Calu3 (cell line): ENCODE results near the gene PTPRN2. TPM values are rescaled to one million over a fixed set of nuclear protein-coding genes. Genes with fewer than 3 reads are reported as not detected.

Experiments used
- BruUV-seq: library from RNA; stranded (reverse); fragments of 400-500 nt; replicated peaks from 2 replicates; lab custom pipeline; 2021; lab: Mats Ljungman, UMichigan
- CTCF ChIA-PET: fragments of 300-600 bp; sonication (Branson Sonifier 250); formaldehyde crosslinking; loops from one replicate; lab custom pipeline; 2022; ENCODE audit warnings: antibody characterized with exemption; lab: Charles Lee
- DNase-seq: peaks from one replicate; pipeline ENCODE4 v3.0.0; 2022
- H3K27ac Mint-ChIP-seq: one replicate; pipeline ENCODE4 v1.8.0; 2022; ENCODE audit warnings: mixed read lengths; ENCODE audit not compliant: unreplicated experiment
- H3K27me3 Mint-ChIP-seq: one replicate; pipeline ENCODE4 v1.8.0; 2022; ENCODE audit warnings: mixed read lengths; ENCODE audit not compliant: unreplicated experiment
- H3K36me3 Mint-ChIP-seq: one replicate; pipeline ENCODE4 v1.8.0; 2022; ENCODE audit warnings: mild to moderate bottlenecking, moderate library complexity, mixed read lengths; ENCODE audit not compliant: insufficient read depth, unreplicated experiment
- H3K4me1 Mint-ChIP-seq: one replicate; pipeline ENCODE4 v1.8.0; 2022; ENCODE audit warnings: mild to moderate bottlenecking, low read depth, mixed read lengths; ENCODE audit not compliant: unreplicated experiment
- H3K4me3 Mint-ChIP-seq: one replicate; pipeline ENCODE4 v1.8.0; 2022; ENCODE audit warnings: mild to moderate bottlenecking, low read depth, moderate library complexity, mixed read lengths; ENCODE audit not compliant: unreplicated experiment
- H3K9me3 Mint-ChIP-seq: one replicate; pipeline ENCODE4 v1.8.0; 2022; ENCODE audit warnings: low read depth, mixed read lengths; ENCODE audit not compliant: unreplicated experiment
- CTCF ChIP-seq: fragments of 200-600 bp; IDR thresholded peaks from one replicate; pipeline ENCODE4 v1.8.0; 2022; ENCODE audit warnings: antibody characterized with exemption; ENCODE audit not compliant: unreplicated experiment
- intact Hi-C: fragments of 100-400 bp; cut with micrococcal nuclease; formaldehyde crosslinking; loops from one replicate; pipeline ENCODE4 v1.10.0; 2022; ENCODE audit not compliant: unreplicated experiment
- total RNA-seq: library from RNA; stranded (reverse); gene quantifications from 2 replicates; pipeline ENCODE4 v1.2.3, GENCODE V29; 2022

The PTPRN2 gene
- total RNA-seq, 1 experiment from 2014 or later, result 2.0 TPM

DNA sequence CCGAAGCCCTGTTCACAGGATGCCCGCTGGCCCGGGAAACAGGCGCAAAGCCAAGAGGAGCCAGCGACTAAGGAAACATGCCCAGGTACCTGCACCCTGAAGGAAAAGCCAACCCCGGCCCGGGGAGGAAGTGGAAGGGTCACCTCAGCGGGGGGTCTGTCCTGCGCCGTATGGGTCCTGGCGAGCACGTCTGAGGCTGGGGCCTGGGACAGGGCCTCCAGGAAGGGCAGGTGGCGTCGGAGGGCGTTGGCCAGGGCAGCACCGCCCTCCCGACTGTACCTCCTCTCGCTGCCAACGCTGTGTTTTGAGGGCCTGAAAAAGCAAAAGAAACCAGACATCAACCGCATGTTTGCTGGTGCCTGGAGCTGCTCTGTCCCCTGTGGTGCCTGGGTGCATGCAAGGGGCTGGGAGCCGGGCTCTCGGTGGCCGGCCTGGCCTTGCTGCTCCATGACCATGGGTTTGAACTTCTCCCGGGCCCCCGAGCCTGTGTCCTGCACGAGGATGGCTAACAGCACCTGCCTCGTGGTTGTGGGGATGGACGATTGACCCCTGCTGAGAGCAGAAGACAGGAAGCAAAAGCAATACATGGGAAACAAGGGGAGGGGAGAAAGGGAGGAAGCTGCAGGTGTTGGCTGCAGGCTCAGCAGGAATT is 395.3 kb downstream of the PTPRN2 start:
- DNase-seq, result no peak
- intact Hi-C loops, result no loop called here
- CTCF ChIA-PET, result no interaction called here
- Mint-ChIP-seq H3K9me3 (peaks cover 25% of the 10 kb centered on the region), H3K36me3 (no peaks in the 10 kb centered on the region), H3K27me3 (no peaks in the 10 kb centered on the region), H3K27ac (no peak overlapping the region), H3K4me3 (no peak overlapping the region), H3K4me1 (no peaks in the 10 kb centered on the region)
- BruUV-seq, result no TSS peak
- TF ChIP-seq CTCF, result no peak

- no peak for DNase-seq
- intact Hi-C loops, result no loop called here
- Mint-ChIP-seq H3K9me3 (peaks cover 25% of the 10 kb centered on the region), H3K4me1 (no peaks in the 10 kb centered on the region), H3K36me3 (no peaks in the 10 kb centered on the region), H3K27ac (no peak overlapping the region), H3K4me3 (no peak overlapping the region), H3K27me3 (no peaks in the 10 kb centered on the region)
- CTCF ChIA-PET, result no interaction called here
- no peak for TF ChIP-seq CTCF
- BruUV-seq, result no TSS peak
Observed at GRCh38 chr7:158191671-158192070, 396.0 kb downstream of the PTPRN2 start.

DNA sequence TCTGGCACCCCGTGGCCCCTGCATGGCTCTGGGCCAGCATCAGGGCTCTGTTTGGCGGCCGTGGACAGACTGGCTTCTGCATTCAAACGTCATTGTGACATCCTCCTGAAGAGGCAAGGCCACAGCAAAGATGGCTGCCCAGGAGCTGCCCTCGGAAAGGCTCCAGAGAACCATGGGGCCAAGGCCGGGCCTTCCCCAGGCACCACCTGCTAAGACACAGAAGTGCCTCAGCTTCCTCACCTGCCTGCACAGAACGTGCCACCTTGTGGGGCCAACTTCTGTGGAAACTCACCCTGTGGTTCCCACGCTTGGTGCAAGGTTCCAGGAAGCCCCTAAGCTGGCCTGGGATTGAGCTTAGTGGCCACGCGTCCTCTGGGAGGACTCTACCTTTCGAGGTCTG is 396.9 kb downstream of the PTPRN2 start:
- no peaks in the 10 kb centered on the region for H3K36me3 Mint-ChIP-seq
- no peaks in the 10 kb centered on the region for H3K27me3 Mint-ChIP-seq
- no peak for TF ChIP-seq CTCF
- BruUV-seq, result no TSS peak
- no peak for DNase-seq
- no peak overlapping the region for H3K4me3 Mint-ChIP-seq
- no peak overlapping the region for H3K27ac Mint-ChIP-seq
- intact Hi-C loops, result no loop called here
- no peaks in the 10 kb centered on the region for H3K4me1 Mint-ChIP-seq
- H3K9me3 Mint-ChIP-seq, result peaks cover 19% of the 10 kb centered on the region
- CTCF ChIA-PET, result no interaction called here

DNA sequence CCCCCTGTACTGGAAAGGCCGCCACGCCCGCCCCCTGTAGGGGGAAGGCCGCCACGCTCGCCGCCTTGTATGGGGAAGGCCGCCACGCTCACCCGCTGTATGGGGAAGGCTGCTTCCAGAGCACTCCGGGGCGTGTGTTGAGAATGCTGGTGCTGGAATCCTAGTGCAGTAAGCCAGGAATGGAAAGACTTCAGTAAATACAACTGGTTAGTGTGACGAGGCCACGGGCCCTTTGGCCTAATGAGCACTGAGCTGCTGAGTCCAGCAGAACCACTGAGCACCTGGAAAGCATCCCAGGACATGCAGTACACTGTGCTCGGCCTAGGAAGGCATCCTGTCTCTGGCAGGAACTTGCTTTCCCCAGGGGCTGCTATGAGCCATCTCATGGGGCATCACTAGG is 398.9 kb downstream of the PTPRN2 start:
- no TSS peak for BruUV-seq
- intact Hi-C loops, result no loop called here
- TF ChIP-seq CTCF, result no peak
- no peaks in the 10 kb centered on the region for H3K4me1 Mint-ChIP-seq
- no peaks in the 10 kb centered on the region for H3K36me3 Mint-ChIP-seq
- H3K27ac Mint-ChIP-seq, result no peak overlapping the region
- no peak for DNase-seq
- H3K4me3 Mint-ChIP-seq, result no peak overlapping the region
- H3K9me3 Mint-ChIP-seq, result peaks cover 5% of the 10 kb centered on the region
- no peaks in the 10 kb centered on the region for H3K27me3 Mint-ChIP-seq
- CTCF ChIA-PET, result no interaction called here
